RWPE1 (cell line): ENCODE results near the gene CCDC183.

Experiments used
- CTCF ChIA-PET: fragments of 350-600 bp; sonication (Branson Sonifier 250); formaldehyde crosslinking; extraction: SDS; loops from one replicate; lab custom pipeline; 2021; lab: Yijun Ruan, JAX
- POLR2A ChIA-PET: fragments of 400-600 bp; formaldehyde crosslinking; extraction: SDS; loops from one replicate; lab custom pipeline; 2020; ENCODE audit warnings: antibody characterized with exemption; ENCODE audit not compliant: low non-redundant PET; lab: Yijun Ruan, JAX
- DNase-seq: peaks from one replicate; pipeline ENCODE4 v3.0.0; 2012; ENCODE audit warnings: low spot score
- H3K27ac ChIP-seq: fragments of 450-650 bp; 2 replicates; pipeline ENCODE4 v1.5.1; 2017
- CTCF ChIP-seq: fragments of 450-650 bp; conservative IDR thresholded peaks from 2 replicates; pipeline ENCODE4 v1.5.1; 2017; ENCODE audit warnings: low read depth, mild to moderate bottlenecking

CCDC183 gene

GRCh38 chr9:136815422-136815782 is 19.3 kb downstream of the CCDC183 start:
- TF ChIP-seq CTCF, result no peak
- POLR2A ChIA-PET, result no interaction called here
- H3K27ac ChIP-seq, result peak overlapping the region; percentile 8; the same call in 1 of the 2 replicates
- CTCF ChIA-PET, result interaction anchor here (1.1 kb wide), 1 partner anchor 9 kb away, joined by 5 read pairs; no protein-coding TSS in a partner anchor
- DNase-seq, result no peak

- no peak for TF ChIP-seq CTCF
- no peak overlapping the region for H3K27ac ChIP-seq
- CTCF ChIA-PET, result no interaction called here
- POLR2A ChIA-PET, result no interaction called here
- DNase-seq, result no peak
These were observed 25.1 kb downstream of the CCDC183 start for GRCh38 chr9:136820971-136821825.

GRCh38 chr9:136821826-136822544 is 25.8 kb downstream of the CCDC183 start:
- ChIA-PET POLR2A (no interaction called here), CTCF (interaction anchor here (0.6 kb wide), 1 partner anchor 61 kb away, joined by 4 read pairs; no protein-coding TSS in a partner anchor)
- TF ChIP-seq CTCF, result no peak
- H3K27ac ChIP-seq, result 0 out of 2 replicates have a peak overlapping the region, but pooled peaks have one; percentile 1
- DNase-seq, result no peak

- DNase-seq, result no peak
- no peak for TF ChIP-seq CTCF
- CTCF ChIA-PET, result interaction anchor here (0.6 to 1.2 kb wide), 5 partner anchors 9 to 201 kb away, joined by 3 to 5 read pairs (median 3); partner anchors contain the start of gene AJM1
- peak overlapping the region; percentile 9; the same call in 1 of the 2 replicates for H3K27ac ChIP-seq
- POLR2A ChIA-PET, result interaction anchor here (0.7 kb wide), 1 partner anchor 13 kb away, joined by 5 read pairs; no protein-coding TSS in a partner anchor
These were observed 27.3 kb downstream of the CCDC183 start for GRCh38 chr9:136823136-136824046.

GRCh38 chr9:136824496-136825225 is 28.5 kb downstream of the CCDC183 start:
- ChIA-PET POLR2A (no interaction called here), CTCF (interaction anchor here (0.6 to 1.2 kb wide), 4 partner anchors 18 to 171 kb away, joined by 3 to 8 read pairs (median 4); partner anchors contain the start of gene AJM1)
- no peak for TF ChIP-seq CTCF
- H3K27ac ChIP-seq, result peak overlapping the region; percentile 1; the same call in 1 of the 2 replicates
- no peak for DNase-seq
